ENCODE measurements around the gene CAMK1D.
A peak's percentile ranks its signal among the peaks of the same experiment; 100 is the strongest.

Gene CAMK1D

GRCh38 chr10:12341526-12341925 lies 7.8 kb upstream of the CAMK1D start:
- TF ChIP-seq CTCF (IDR thresholded peaks at IDR 0.05; ENCODE audit: low read depth, low read length, missing control alignments): no peak
- DNase-seq (ENCODE audit: low read depth): no peak
- H3K4me3 ChIP-seq (ENCODE audit: low read depth, low read length): no peak overlapping the region

GRCh38 chr10:12344375-12345110 lies 4.8 kb upstream of the CAMK1D start:
- no peak for TF ChIP-seq CTCF (IDR thresholded peaks at IDR 0.05; ENCODE audit: low read depth, low read length, missing control alignments)
- DNase-seq (ENCODE audit: low read depth): no peak
- no peak overlapping the region for H3K4me3 ChIP-seq (ENCODE audit: low read depth, low read length)

- no peak for DNase-seq (ENCODE audit: low read depth)
- H3K4me3 ChIP-seq (ENCODE audit: low read depth, low read length): no peak overlapping the region
- TF ChIP-seq CTCF (IDR thresholded peaks at IDR 0.05; ENCODE audit: low read depth, low read length, missing control alignments): no peak
These were observed 2.6 kb upstream of the CAMK1D start for GRCh38 chr10:12346707-12347106.

- TF ChIP-seq CTCF (IDR thresholded peaks at IDR 0.05; ENCODE audit: low read depth, low read length, missing control alignments): no peak
- DNase-seq (ENCODE audit: low read depth): no peak
These were observed 965 bp upstream of the CAMK1D start for GRCh38 chr10:12348294-12348869.

GRCh38 chr10:12349629-12350166 lies 351 bp downstream of the CAMK1D start:
- DNase-seq (ENCODE audit: low read depth): no peak
- H3K4me3 ChIP-seq (ENCODE audit: low read depth, low read length): peak overlapping the region; percentile 77
- no peak for TF ChIP-seq CTCF (IDR thresholded peaks at IDR 0.05; ENCODE audit: low read depth, low read length, missing control alignments)

More at GRCh38 chr10:12348294-12348869, 965 bp upstream of the CAMK1D start:
- peak overlapping the region; percentile 77 for H3K4me3 ChIP-seq (ENCODE audit: low read depth, low read length)

GRCh38 chr10:12350167-12350872 lies 973 bp downstream of the CAMK1D start:
- TF ChIP-seq CTCF (IDR thresholded peaks at IDR 0.05; ENCODE audit: low read depth, low read length, missing control alignments): peak; percentile 33

More at GRCh38 chr10:12350167-12350872, 973 bp downstream of the CAMK1D start:
- DNase-seq (ENCODE audit: low read depth): no peak
- H3K4me3 ChIP-seq (ENCODE audit: low read depth, low read length): peak overlapping the region; percentile 77
